HepG2 (cell line): Measurements from ENCODE around the gene ZDHHC19. TPM values are rescaled to one million over a fixed set of nuclear protein-coding genes. Genes with fewer than 3 reads are reported as not detected.

Experiments used
- CENPX ChIP-seq: sonication (generic); formaldehyde crosslinking; IDR thresholded peaks from 2 replicates; pipeline ENCODE4 v1.9.0; 2021; ENCODE audit warnings: mild to moderate bottlenecking, missing genetic modification reagents, moderate library complexity
- HMGXB3 ChIP-seq: sonication (generic); formaldehyde crosslinking; IDR thresholded peaks from 2 replicates; pipeline ENCODE4 v1.4.0; 2020; ENCODE audit warnings: missing genetic modification reagents, borderline replicate concordance
- HOXA7 ChIP-seq: sonication (generic); formaldehyde crosslinking; IDR thresholded peaks from 2 replicates; pipeline ENCODE4 v1.8.1; 2022; ENCODE audit warnings: mild to moderate bottlenecking, missing genetic modification reagents, moderate library complexity
- NCOR1 ChIP-seq: fragments of 200-600 bp; sonication (generic); IDR thresholded peaks from 2 replicates; pipeline ENCODE4 v1.7.0; 2017; ENCODE audit warnings: antibody characterized with exemption, low read length, borderline replicate concordance
- SIN3A ChIP-seq: IDR thresholded peaks from 2 replicates; pipeline ENCODE4 v1.6.1; 2011; ENCODE audit warnings: low read depth, mild to moderate bottlenecking, control low read depth, low read length, borderline replicate concordance
- SRSF9 ChIP-seq: fragments of 200-400 bp; formaldehyde crosslinking; IDR thresholded peaks from 2 replicates; pipeline ENCODE4 v1.6.1; 2018; ENCODE audit warnings: borderline replicate concordance, mild to moderate bottlenecking, low read depth, low read length; ENCODE audit not compliant: insufficient read depth, poor library complexity, severe bottlenecking
- SSRP1 ChIP-seq: IDR thresholded peaks from 2 replicates; pipeline ENCODE4 v1.6.1; 2016; ENCODE audit warnings: control low read depth
- TARDBP ChIP-seq: sonication (generic); formaldehyde crosslinking; IDR thresholded peaks from 2 replicates; pipeline ENCODE4 v1.8.0; 2022; ENCODE audit warnings: mild to moderate bottlenecking, missing genetic modification reagents
- TFDP2 ChIP-seq: sonication (generic); formaldehyde crosslinking; IDR thresholded peaks from 2 replicates; pipeline ENCODE4 v1.4.0; 2020; ENCODE audit warnings: missing genetic modification reagents
- TMF1 ChIP-seq: sonication (generic); formaldehyde crosslinking; IDR thresholded peaks from 2 replicates; pipeline ENCODE4 v1.8.1; 2022; ENCODE audit warnings: low read depth, missing genetic modification reagents
- ZNF280D ChIP-seq: sonication (generic); formaldehyde crosslinking; IDR thresholded peaks from 2 replicates; pipeline ENCODE4 v1.5.1; 2020; ENCODE audit warnings: mild to moderate bottlenecking, missing genetic modification reagents
- ZNF337 ChIP-seq: sonication (generic); formaldehyde crosslinking; IDR thresholded peaks from 2 replicates; pipeline ENCODE4 v1.5.1; 2020; ENCODE audit warnings: missing genetic modification reagents, low read depth, mild to moderate bottlenecking, borderline replicate concordance
- ZNF414 ChIP-seq: sonication (generic); formaldehyde crosslinking; IDR thresholded peaks from 2 replicates; pipeline ENCODE4 v1.5.0; 2020; ENCODE audit warnings: missing genetic modification reagents
- ZNF512B ChIP-seq: sonication (generic); formaldehyde crosslinking; IDR thresholded peaks from 2 replicates; pipeline ENCODE4 v1.5.1; 2020; ENCODE audit warnings: missing genetic modification reagents, mild to moderate bottlenecking, borderline replicate concordance
- polyA plus RNA-seq, 8 experiments: library from polyadenylated mRNA; depleted of rRNA in 3 of 8; stranded (reverse) in 7 of 8; unstranded in 1 of 8; fragments of >200 nt; fragmentation: Illumina TruSeq in 4 of 8; extraction: Trizol in 4 of 8; gene quantifications; 2 replicates each; pipeline versions ENCODE4 v1.2.1 to v1.2.3, GENCODE V29; 2011 to 2016; ENCODE audit warnings: low read depth in 4 of 8, missing spikeins in 1 of 8, mixed read lengths in 1 of 8; ENCODE audit not compliant: insufficient read depth in 1 of 8
- total RNA-seq, 5 experiments: library from RNA; depleted of rRNA; stranded (reverse); fragments of >200 nt; fragmentation: Illumina TruSeq; extraction: Trizol; gene quantifications; 2 replicates each; pipeline ENCODE4 v1.2.3, GENCODE V29; 2016; ENCODE audit warnings: low read depth in 1 of 5

The ZDHHC19 gene
- total and polyA plus RNA-seq, 2 of the 13 experiments (the other 11 are each of a cell fraction or from before 2014, with no cell fraction given), result 0.22 to 0.53 TPM

GRCh38 chr3:196227629-196228493 is 16.7 kb upstream of the ZDHHC19 start (continued):
- 0 out of 2 replicates have a peak, but pooled peaks have one; percentile 39 for TF ChIP-seq ZNF280D (CRISPR knock-in tag)
- TF ChIP-seq TFDP2 (CRISPR knock-in tag), result peak; percentile 81
- no peak for TF ChIP-seq SIN3A
- TF ChIP-seq ZNF512B (CRISPR knock-in tag), result no peak
- TF ChIP-seq HMGXB3 (CRISPR knock-in tag), result 0 out of 2 replicates have a peak, but pooled peaks have one; percentile 45
- TF ChIP-seq ZNF337 (CRISPR knock-in tag), result no peak
- no peak for TF ChIP-seq SRSF9
- TF ChIP-seq SSRP1 (CRISPR knock-in tag), result 0 out of 2 replicates have a peak, but pooled peaks have one; percentile 65
- TF ChIP-seq NCOR1, result peak; percentile 24; the same call in 1 of the 2 replicates
- TF ChIP-seq ZNF414 (CRISPR knock-in tag), result no peak
- TF ChIP-seq CENPX (CRISPR knock-in tag), result no peak
- peak; percentile 48; the same call in 1 of the 2 replicates for TF ChIP-seq TMF1 (CRISPR knock-in tag)
- TF ChIP-seq HOXA7 (CRISPR knock-in tag), result no peak
- TF ChIP-seq TARDBP (CRISPR knock-in tag), result 0 out of 2 replicates have a peak, but pooled peaks have one; percentile 44
